Posterior vena cava (tissue), 2 donors: ENCODE measurements around the gene WDFY4. TPM values are rescaled to one million over a fixed set of nuclear protein-coding genes. Genes with fewer than 3 reads are reported as not detected.

Experiments
- DNase-seq: peaks from one replicate; pipeline ENCODE4 v3.0.0-alpha.2; 2020; ENCODE audit warnings: low spot score
- intact Hi-C, 2 donors: fragments of 100-400 bp; cut with DNase I; formaldehyde crosslinking; loops; one replicate each; pipeline versions ENCODE4 v1.14.1 to v1.14.2; 2022 to 2023
- total RNA-seq, 2 donors: library from RNA; stranded (reverse); fragmentation: NEBNext Ultra II Directional; extraction: Animal tissue kit (Norgen Biotek cat#: 25700); gene quantifications; one replicate each; pipeline ENCODE4 v1.2.1, GENCODE V29; 2021
- donor health status: DM: yes; HTN: yes; CAD: no.
- donor health status: DM: yes; HTN: yes; CAD: no.

Gene WDFY4
- total RNA-seq, 2 donors from 2014 or later, result 6.8 to 13.2 TPM

DNA sequence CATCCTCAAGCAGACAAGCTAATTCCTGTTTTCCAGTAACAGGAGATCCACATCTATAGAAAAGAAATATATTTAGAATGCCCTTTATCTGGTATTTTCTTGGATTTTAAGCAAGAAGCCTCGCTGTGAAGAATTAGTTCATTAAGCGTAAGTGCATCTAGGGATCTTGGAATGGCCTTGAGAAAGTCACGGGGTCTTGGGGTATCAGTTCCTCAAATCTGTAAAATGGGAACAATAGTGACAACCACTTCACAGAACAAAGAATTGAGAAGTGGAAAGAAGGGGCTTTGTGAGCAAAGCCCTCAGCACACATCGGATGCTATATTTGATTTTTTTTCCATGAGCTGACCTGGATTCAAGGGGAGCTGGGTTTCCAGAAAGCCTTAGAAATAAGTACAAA is 32.3 kb upstream of the WDFY4 start:
- intact Hi-C loops, result loop anchor here in 1 of 2 donors (10.0 kb wide), 1 partner anchor 288 kb away; no protein-coding TSS in a partner anchor
- no peak for DNase-seq

DNA sequence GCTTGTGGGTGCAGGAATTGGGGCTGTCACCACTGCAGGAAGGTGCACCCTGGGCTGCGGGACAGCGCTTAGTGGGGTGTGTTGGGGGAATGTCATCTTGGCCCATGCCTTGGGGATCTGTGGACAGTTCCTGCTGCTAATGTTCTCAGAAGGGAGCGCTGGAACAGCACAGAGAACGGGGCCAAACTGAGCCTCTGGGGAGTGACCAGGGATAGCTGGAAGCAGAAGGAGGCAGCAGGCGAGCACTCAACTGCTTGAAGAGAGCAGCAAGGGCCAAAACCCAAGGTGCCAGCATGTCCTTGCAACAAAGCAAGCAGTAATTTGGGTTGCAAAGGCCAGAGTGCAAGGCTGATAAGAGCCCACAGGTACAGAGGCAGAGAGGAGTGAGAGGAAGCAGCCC is 31.3 kb upstream of the WDFY4 start:
- intact Hi-C loops, result loop anchor here in 1 of 2 donors (10.0 kb wide), 1 partner anchor 289 kb away; no protein-coding TSS in a partner anchor
- no peak for DNase-seq

DNA sequence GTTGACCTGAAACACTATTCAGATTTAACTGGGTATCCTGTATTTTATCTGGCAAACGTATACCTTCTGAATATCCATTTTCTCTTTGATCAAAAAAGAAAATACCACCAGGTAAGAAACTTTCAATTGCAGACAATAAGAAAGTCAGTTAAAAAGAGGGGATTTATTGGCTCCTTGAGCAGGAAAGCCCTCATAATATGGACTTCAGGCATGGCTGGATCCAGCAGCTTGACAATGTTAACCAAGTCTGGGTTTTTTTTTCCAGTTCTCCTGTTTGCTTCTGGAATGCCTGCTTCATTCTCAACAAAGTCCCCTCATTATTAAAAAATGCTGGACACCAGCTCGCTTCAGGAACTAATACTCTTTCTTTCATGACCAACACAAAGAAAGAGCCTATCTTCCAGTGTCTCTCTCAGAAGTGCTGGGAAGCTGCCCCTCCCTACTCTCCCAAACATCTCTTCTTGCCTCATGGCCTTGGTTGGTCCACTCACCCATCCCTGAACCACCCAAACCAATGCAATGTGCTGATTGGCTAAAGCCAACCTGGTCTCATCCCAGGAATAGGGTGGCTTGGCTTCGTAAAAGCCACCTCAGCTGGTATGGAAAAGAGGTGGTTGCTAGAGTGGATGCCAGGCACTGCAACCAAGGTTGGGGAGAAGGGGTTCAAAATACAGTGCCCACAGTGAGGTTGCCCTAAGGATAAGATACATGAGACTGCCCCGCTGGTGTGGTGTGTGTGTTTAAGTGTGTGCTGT is 30.6 kb upstream of the WDFY4 start:
- intact Hi-C loops, result loop anchor here in 1 of 2 donors (1.0 to 10.0 kb wide), 2 partner anchors 100 to 289 kb away; no protein-coding TSS in a partner anchor
- no peak for DNase-seq

DNA sequence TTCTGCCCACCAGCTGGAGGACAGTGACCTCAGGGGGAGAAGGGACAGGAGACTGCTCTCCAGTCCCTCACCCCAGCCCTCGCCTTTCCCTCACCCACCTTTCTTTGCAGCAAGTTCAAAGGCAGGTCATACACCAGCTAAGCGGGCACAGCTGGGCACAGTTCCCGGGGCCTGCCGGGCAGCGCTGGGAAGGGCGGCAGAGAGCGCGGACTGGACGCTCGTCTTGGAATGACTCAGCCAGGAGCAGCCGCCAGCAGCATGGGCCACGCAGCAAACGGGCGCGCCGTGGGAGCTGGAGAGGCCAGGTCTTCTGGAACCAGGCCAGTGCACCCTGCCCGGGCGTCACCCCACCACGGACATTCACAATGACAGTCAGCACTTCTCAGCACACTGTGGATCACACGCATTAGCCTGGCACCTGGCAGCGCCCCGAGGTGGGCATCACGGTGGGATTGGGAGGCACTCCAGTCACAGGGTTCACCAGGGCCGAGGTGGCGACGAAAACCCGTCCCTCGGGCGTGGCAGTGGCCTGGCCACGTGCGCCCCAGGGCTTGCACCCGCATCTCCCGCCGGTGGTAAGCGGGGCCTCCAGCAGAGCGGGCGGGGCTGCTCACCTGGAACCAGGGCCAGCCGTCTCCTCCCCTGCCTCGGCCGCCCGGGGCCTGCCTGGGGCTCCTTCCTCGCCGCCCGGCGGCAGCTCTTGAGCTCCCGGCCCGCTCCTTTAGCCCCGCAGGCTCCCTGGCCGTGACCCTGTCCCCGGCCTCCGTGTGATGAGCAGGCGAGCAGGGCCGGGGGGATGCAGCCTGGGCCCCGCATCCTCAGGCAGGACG is 29.0 kb upstream of the WDFY4 start:
- peak; percentile 92 for DNase-seq
- intact Hi-C loops, result loop anchor here (2.0 to 10.0 kb wide), 4 partner anchors 105 to 293 kb away; no protein-coding TSS in a partner anchor

DNA sequence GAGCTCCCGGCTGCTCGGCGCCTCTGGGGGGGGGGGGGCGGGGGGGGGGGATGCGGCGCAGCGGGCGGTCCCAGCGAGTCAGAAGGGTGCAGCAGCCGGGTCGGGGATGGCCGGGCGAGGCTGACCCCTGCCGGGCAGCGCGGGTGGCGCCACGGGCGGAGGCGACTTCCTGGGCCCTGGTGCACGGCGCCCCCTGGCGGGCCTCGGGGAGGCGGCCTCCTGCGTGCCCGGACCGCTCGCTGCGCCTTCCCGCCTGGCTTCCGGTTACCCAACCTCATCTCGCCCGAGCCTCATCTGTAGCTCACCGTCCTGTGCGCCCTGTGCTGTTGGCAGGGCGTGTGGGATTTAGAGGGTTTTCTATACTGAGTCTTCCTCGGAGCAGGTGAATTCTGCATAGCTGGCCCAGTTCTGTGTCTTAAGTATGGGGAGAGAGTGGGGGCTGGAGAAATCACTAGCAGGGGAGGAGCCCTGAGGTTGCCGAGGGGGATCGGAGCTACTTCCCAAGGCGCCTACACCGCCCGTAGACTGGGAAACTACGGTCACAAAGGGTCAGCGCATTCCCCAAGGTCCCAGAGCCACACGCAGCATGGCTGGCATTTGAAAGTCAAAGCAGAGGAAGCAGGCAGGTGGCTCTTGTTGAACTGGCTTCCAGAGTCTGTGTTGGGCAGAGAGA is 28.3 kb upstream of the WDFY4 start:
- intact Hi-C loops, result loop anchor here (2.0 to 10.0 kb wide), 4 partner anchors 106 to 294 kb away; no protein-coding TSS in a partner anchor

DNA sequence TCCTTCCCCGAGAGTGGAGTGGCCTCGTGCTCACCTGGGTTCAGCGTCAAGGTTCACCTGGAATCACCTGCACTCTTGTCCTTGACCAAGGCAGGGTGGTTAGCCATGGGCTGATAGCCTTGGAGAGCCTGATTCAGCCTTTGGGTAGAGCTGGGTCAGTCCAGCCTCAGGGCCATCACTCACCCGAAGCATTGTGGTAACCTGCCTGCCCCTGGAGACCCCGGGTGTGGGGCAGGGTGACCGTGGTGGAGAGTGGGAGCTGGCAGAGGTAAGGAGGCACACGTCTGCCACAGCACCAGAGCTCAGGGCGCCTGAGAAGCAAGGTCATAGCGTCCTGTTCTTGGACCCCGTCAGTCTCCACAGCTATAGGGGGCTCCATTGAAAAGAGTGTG is 27.8 kb upstream of the WDFY4 start:
- DNase-seq, result no peak
- intact Hi-C loops, result loop anchor here (2.0 to 10.0 kb wide), 4 partner anchors 106 to 295 kb away; no protein-coding TSS in a partner anchor

More for the DNA sequence above, 28.3 kb upstream of the WDFY4 start:
- peak; percentile 99 for DNase-seq

DNA sequence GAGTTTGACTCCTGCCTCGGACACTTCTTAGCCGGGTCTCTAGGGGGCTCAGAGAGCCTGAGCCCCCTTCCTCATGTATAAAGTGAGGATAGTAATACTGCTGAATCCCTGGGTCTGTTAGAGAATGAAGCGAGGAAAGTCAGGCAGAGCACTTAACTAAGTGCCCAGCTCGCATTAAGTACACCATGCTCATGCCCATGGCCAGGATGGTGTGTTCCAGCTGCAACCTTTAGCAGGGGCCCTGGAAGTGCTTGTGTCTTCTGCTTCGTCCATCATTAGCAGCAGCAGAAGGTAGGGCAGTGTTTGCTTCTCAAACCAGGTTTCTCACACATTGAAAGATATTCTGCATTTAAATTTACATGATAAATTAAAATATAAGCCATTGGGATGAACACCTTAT is 27.3 kb upstream of the WDFY4 start:
- intact Hi-C loops, result loop anchor here (2.0 to 10.0 kb wide), 4 partner anchors 107 to 295 kb away; no protein-coding TSS in a partner anchor
- DNase-seq, result no peak

DNA sequence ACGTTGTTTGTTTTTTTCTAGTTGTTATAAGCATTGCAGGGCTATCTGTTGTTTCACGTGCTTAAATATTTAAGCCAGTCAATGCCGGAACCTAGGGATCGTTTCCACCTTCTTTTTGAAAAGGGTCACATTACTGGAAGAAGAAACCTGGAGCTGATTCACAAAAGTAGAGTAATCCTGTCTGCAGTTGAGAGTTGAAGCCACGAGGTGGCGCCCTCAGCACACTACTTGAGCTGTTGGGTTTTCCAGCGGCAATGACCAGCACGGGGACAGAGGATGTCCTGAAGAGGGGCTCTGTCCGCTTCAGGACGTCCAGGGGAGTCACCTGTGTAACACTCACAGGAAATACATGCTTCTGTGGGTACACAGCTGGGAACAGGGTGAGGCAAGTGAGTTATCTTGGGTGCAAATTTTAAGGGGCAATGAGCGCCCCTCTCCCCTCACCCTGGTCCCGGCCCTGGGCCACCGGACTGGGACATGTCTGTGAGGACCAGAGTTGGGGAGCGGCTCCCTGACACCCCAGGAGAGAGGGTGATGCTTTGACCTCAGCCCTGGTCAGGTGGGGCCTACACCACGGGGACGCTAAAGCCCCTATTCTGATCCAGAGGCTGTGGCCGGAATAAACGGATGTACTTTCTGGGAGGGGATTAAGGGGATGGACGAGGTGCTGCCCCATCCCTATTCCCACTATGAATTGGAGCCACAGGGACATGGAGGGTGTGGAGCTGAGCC is 26.3 kb upstream of the WDFY4 start:
- intact Hi-C loops, result loop anchor here (5.0 to 10.0 kb wide), 2 partner anchors 294 to 296 kb away; no protein-coding TSS in a partner anchor
- DNase-seq, result peak; percentile 89

DNA sequence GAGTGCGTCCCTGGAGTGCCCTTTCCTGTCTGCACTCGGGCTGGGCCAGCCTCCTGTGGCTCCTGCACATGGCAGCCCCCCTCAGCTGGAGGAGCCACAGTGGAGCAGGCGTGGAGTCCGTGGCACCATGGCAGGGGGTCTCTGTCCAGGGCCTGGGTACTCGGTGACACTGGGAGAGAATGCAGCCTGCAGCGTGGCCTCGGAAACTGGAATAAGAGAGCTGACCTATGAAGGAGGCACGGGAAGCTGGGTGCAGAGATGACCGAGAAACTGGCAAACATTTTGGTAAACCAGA is 25.8 kb upstream of the WDFY4 start:
- no peak for DNase-seq
- intact Hi-C loops, result loop anchor here (5.0 to 10.0 kb wide), 2 partner anchors 294 to 297 kb away; no protein-coding TSS in a partner anchor

DNA sequence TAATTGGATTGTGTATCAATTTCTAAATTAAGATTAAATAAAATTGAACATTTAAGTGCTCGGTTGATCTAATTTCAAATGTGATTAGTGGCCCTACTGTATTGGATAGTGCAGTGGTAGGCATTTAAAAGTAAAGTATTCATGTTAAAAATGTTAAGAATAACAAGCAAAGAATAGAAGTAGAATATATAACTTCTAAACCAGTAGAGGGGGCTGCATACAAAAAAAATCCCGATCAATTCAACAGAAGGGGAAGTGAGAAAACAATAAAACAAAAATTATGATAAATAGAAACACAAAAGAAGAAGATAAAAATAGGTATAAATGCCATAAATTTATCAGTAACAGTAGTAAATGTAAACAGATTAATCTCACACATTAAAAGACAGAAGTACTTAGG is 24.9 kb upstream of the WDFY4 start:
- DNase-seq, result no peak

DNA sequence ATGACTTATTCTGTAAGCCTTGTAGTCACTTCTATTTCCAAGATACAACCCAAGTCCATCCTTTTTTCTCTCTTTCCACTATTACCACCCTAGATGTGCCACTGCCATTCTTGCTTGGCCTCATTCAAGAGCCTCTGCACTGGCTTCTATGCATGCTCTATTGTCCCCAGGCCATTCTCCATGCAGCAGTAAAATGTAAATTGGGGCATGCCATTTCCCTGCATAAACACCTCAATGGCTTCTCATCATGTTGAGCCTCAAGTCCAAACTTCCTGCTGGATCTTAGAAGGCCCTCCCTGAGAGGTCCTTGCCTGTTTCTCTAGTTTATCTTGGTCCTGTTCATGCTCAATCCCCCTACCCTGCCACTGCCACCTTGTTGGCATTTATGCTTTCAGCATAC is 23.2 kb upstream of the WDFY4 start:
- DNase-seq, result no peak
- intact Hi-C loops, result loop anchor here in 1 of 2 donors (5.0 kb wide), 1 partner anchor 316 kb away; no protein-coding TSS in a partner anchor

More for the DNA sequence above, 24.9 kb upstream of the WDFY4 start:
- intact Hi-C loops, result loop anchor here (5.0 to 10.0 kb wide), 3 partner anchors 295 to 318 kb away; no protein-coding TSS in a partner anchor

DNA sequence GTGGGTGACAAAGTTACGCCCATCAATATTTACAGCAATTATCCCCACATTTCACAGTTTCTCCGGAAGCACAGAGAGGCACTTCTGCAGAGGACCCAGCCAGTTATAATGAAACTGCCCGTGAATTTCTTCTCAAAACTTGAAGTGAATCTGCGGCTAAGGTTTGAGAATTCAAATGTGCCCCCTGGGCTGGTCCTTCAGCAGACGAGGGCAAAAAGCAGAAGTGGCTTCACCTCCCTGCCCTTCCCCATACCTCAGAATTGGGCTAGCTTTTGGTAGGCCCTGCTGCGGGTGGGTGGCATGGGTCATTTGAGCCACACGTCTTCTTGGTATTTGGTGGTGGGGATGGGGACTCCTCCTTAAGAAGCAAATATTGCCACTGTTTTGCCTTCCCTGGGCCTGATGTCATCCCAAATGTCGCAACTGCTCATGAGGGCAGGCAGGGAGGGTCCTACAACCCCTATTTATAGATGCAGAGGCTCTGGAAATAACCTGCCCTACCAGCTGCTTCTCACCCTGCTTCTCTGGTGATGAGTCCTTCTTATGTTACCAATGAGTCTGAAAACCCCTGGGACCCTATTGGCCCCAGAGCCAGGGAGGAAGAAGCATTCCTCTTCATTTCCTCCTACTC is 16.6 kb upstream of the WDFY4 start:
- intact Hi-C loops, result no loop called here
- no peak for DNase-seq

DNA sequence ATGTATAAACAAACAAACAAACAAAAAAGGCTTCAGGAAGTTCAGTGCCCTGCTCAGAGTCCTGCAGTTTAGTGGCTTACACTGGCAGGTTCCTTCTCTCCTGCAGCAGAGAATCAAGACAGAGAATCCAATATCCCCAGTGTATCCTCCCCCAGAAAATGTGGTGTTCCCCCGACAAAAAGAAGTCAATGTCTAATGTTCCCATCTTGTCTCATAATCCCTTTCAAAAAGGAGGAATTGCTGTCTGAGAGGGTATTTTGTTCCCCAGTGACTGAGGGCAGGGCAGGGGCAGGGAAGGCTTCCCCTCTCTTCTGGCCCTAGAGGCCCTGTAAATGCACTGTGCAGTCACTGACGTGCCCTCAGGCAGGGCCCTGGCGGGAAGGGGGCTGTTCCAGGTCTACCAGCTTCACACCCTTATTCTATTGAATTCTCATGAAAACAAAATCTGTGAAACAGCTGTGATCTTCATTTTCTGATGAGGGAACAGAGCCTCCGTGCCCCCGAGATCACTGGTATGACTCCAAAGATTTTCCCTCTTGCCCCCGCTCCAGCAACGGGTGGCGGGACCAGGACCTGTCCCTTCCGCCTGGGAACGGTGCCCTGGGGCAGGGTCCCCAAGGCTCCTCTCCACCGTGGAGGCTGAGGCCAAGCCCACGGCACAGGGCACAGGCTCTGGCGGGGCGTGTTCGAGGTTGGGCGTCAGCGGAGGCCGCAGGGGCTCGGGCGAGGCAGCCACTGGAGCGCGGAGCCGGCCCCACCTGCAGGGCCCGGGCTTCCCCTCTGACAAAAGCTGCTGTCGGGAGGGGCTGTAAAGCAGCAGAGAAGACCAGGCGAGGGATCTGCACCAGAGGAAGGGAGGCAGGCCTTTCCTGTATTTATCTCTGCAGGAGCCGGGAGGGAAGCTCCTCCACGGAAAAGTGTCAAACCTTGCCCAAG is 13.4 kb upstream of the WDFY4 start:
- intact Hi-C loops, result no loop called here
- no peak for DNase-seq

DNA sequence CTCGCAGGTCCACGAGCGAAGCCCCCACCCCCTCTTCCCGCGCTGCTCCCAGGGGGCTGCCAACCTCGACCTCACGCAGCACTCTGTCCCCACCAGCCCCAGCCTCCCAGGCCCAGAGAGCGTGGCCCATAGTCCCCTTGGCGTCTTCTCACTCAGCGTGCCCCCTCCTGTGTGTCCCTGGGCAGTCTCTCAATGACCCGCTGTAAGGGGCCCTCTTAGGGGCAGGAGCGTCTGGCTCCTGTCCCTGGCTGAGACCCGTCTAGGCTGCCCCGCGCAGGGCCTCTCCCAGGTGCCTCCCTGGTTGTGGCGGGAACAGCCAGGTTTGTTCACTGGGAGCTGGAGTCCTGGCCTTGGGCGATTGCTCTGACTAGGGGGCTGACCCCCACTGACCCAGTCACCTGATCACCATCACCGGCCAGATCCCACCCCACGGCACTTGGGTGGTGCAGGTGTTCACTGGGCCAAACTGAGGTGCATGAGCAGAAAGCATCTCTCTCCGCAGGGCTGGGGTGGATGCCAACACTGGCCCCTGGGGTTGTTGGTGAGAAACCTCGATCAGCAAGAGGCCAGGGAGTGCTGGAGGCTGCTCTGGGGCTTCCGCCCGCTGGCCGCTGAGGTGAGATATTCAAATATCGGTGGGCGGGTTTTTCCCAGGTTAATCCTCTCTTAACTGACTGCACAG is 12.6 kb upstream of the WDFY4 start:
- DNase-seq, result no peak
- intact Hi-C loops, result no loop called here

DNA sequence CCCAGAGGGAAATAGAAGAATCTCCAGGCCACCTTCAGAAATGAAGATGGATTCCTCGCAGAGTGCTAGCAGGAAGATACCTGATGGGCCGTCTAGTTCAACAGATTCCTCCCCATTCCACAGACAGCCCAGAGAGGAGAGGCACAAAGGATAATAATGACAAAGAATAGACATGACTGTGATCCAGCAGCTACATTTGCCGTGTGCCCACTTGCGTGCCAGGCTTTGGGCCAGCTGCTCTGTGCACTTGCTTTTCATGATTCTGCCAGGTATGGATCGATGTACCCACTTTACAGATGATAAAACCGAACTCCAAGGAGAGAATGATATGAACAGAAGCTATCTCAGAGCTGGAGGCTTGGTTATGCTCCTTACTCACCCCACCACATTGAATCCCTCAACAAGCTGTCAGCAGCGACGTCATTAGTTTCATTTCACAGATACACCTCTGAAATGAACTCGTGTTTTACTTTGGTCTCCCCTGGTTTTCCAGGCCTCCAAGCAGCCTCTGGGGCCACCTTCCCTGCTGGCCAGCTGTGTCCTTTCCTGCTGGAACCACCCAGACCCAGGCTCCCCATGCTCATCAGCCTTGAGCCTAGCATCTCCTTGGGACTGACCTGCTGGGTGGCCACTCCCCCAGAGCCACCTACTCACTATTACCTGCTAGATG is 11.9 kb upstream of the WDFY4 start:
- intact Hi-C loops, result no loop called here
- no peak for DNase-seq

DNA sequence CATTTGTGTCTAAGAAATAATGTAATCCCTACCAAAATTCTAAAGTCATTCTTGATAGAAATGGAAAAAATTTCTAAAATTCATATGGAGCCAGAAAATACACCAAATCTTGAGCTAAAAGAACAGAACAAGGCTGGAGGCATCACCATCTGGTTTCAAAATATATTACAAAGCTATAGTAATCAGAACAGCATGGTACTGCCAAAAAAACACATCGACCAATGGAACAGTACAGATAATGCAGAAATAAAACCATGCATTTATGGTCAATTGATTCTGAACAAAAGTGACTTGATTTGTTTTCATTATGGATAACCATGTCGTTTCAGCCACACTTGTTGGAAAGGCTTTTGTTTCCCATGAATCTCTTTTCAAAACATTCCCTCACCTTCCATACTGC is 7.0 kb upstream of the WDFY4 start:
- no peak for DNase-seq
- intact Hi-C loops, result no loop called here
